AG08396 (cell line): Measurements from ENCODE around the gene GLYAT.
"Not testable (repeated sequence)": the region's sequence is repeated elsewhere in the genome, so short reads cannot be mapped to it uniquely, and the experiment has no call there.

ENCODE experiments used
- DNase-seq: peaks from one replicate; pipeline ENCODE4 v3.0.0; 2012; ENCODE audit warnings: low spot score, mixed read lengths

The GLYAT gene

DNA sequence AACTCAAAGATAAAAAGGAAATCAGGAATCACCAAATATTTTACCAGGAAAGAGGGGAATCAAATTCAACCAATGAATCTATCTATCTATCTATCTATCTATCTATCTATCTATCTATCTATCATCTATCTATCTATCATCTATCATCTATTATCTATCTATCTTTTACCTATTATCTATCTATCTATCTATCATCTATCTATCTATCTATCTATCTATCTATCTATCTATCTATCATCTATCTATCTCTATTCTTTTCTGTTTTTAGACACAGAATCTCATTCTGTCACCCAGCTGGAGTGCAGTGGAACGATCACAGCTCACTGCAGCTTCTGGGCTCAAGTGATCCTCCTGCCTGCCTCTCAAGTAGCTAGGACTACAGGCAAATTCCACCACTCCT is 54.2 kb downstream of the GLYAT start:
- DNase-seq: not testable (repeated sequence)

DNA sequence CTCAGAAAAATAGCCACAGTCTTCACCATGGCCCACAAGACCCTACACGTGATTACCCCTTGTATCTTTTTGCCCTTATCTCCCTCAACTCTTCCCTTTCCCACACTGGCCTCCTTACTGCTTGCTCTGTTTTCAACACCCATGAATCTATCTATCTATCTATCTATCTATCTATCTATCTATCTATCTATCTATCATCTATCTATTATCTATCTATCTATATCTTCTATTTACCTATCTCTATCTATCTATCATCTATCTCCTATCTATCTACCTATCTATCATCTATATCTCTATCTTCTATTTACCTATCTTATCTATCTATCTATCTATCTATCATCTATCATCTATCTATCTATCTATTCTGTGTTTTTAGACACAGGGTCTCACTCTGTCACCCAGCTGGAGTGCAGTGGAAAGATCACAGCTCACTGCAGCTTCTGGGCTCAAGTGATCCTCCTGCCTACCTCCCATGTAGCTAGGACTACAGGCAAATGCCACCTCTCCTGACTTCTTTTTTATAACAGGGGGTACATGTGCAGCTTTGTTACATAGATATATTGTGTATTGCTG is 55.1 kb downstream of the GLYAT start:
- DNase-seq: no peak

- DNase-seq: peak; percentile 86
Observed at GRCh38 chr11:58675334-58676155, 56.2 kb downstream of the GLYAT start.

DNA sequence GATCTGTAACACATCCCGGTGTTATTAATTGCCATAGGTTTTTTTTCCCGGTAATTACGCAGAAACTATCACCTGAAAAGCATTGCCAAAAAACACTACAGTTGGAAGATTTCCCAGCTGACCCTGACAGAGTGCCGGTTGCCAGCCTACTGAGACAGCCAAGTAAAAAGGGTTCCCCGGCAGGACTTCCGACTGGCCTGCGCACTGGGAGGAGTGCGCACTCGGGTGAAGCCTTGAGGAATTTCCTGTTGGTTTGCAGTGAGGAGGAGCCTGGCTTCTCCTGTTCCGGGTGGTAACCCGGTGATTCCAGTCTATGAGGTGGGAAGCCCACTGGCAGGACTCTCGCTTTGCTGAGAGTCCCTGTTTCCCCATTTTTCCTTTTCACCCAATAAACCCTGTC is 57.1 kb downstream of the GLYAT start:
- no peak for DNase-seq

DNA sequence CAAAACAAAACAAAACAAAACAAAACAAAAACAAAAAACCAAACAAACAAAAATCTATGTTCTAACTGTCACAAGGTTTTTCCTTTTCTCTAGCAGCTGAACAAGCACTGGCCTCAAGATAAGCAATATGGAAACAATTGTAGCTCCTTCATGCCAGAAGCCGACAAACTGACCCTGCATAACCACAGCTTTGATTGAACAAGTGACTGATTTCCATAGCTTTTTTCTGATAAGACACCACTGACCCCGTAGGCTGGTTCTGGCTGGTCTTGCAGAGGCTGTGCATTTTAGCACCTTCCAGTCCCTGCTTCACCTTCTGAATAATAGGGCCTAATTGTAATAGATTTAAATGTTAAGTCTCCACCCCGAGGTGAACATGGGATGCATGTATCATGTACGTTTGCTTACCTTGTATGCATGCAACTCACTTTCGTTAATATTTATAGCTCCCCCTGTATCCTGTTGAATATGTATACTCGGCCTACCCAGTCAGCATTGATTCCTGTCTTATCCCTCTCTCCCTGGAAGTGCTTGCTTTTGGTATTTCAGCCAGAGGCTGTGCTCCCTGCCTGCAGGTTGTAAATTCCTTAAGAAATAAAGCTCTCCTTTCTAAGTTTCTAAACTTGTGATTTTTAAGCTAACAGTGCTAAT is 59.6 kb downstream of the GLYAT start:
- no peak for DNase-seq

- no peak for DNase-seq
Observed at GRCh38 chr11:58659910-58660570, 71.7 kb downstream of the GLYAT start.

DNA sequence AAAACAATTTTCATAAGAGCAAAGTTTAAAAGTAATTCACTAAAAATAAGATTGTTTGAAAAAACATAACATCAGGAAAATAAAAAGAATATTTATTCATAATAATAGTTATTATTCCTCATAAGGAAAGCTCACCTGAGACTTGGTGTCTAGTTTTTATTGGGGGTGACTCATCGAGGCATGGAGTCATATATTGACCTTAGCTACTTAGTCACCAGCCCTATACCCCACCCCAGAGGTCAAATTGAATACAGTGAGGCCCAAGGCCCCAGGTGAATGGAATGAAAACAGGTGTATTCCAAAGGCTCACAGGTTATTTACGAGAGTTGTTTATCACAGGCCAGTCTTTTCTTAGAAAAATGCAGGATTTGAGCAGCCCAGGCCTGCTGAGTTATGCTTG is 72.3 kb downstream of the GLYAT start:
- no peak for DNase-seq
